Measurements from ENCODE around the gene SMURF2.
A peak's percentile ranks its signal among the peaks of the same experiment; 100 is the strongest.

Gene SMURF2

GRCh38 chr17:64533784-64534183 lies 128.3 kb downstream of the SMURF2 start:
- DNase-seq (ENCODE audit: low read depth) = no peak
- H3K4me3 ChIP-seq (ENCODE audit: control insufficient read depth, low read depth, low read length) = no peak overlapping the region
- no peak for TF ChIP-seq CTCF (IDR thresholded peaks at IDR 0.05; ENCODE audit: control insufficient read depth, insufficient read depth, low read depth, low read length, missing control alignments)

- TF ChIP-seq CTCF (IDR thresholded peaks at IDR 0.05; ENCODE audit: control insufficient read depth, insufficient read depth, low read depth, low read length, missing control alignments) = no peak
- H3K4me3 ChIP-seq (ENCODE audit: control insufficient read depth, low read depth, low read length) = no peak overlapping the region
- no peak for DNase-seq (ENCODE audit: low read depth)
Observed at GRCh38 chr17:64532409-64532808, 129.7 kb downstream of the SMURF2 start.

- H3K4me3 ChIP-seq (ENCODE audit: control insufficient read depth, low read depth, low read length) = no peak overlapping the region
- peak; percentile 56 for DNase-seq (ENCODE audit: low read depth)
- TF ChIP-seq CTCF (IDR thresholded peaks at IDR 0.05; ENCODE audit: control insufficient read depth, insufficient read depth, low read depth, low read length, missing control alignments) = no peak
Observed at GRCh38 chr17:64531955-64532371, 130.1 kb downstream of the SMURF2 start.

GRCh38 chr17:64529221-64529620 lies 132.9 kb downstream of the SMURF2 start:
- H3K4me3 ChIP-seq (ENCODE audit: control insufficient read depth, low read depth, low read length) = no peak overlapping the region
- no peak for DNase-seq (ENCODE audit: low read depth)
- TF ChIP-seq CTCF (IDR thresholded peaks at IDR 0.05; ENCODE audit: control insufficient read depth, insufficient read depth, low read depth, low read length, missing control alignments) = no peak

GRCh38 chr17:64527914-64528313 lies 134.2 kb downstream of the SMURF2 start:
- no peak for DNase-seq (ENCODE audit: low read depth)
- H3K4me3 ChIP-seq (ENCODE audit: control insufficient read depth, low read depth, low read length) = no peak overlapping the region
- TF ChIP-seq CTCF (IDR thresholded peaks at IDR 0.05; ENCODE audit: control insufficient read depth, insufficient read depth, low read depth, low read length, missing control alignments) = no peak

GRCh38 chr17:64520359-64520758 lies 141.7 kb downstream of the SMURF2 start:
- no peak for DNase-seq (ENCODE audit: low read depth)
- no peak for TF ChIP-seq CTCF (IDR thresholded peaks at IDR 0.05; ENCODE audit: control insufficient read depth, insufficient read depth, low read depth, low read length, missing control alignments)

GRCh38 chr17:64519601-64520000 lies 142.5 kb downstream of the SMURF2 start:
- TF ChIP-seq CTCF (IDR thresholded peaks at IDR 0.05; ENCODE audit: control insufficient read depth, insufficient read depth, low read depth, low read length, missing control alignments) = no peak
- no peak for DNase-seq (ENCODE audit: low read depth)

More at GRCh38 chr17:64520359-64520758, 141.7 kb downstream of the SMURF2 start:
- no peak overlapping the region for H3K4me3 ChIP-seq (ENCODE audit: control insufficient read depth, low read depth, low read length)

More at GRCh38 chr17:64519601-64520000, 142.5 kb downstream of the SMURF2 start:
- no peak overlapping the region for H3K4me3 ChIP-seq (ENCODE audit: control insufficient read depth, low read depth, low read length)
